ENCODE data around the gene POMT1.
"Not testable (repeated sequence)": the region's sequence is repeated elsewhere in the genome, so short reads cannot be mapped to it uniquely, and the experiment has no call there.

POMT1 gene

GRCh38 chr9:131502781-131503625 lies at the start of gene POMT1:
POMT1 (plus strand) TSS chr9:131502918; CDS start chr9:131504219, 1,301 bp downstream.
- DNase-seq: peak; percentile 95

- no peak for DNase-seq
These were observed 48.7 kb upstream of the POMT1 start for GRCh38 chr9:131454028-131454427.

- not testable (repeated sequence) for DNase-seq
These were observed 47.1 kb upstream of the POMT1 start for GRCh38 chr9:131455655-131456054.

GRCh38 chr9:131457746-131458145 lies 45.0 kb upstream of the POMT1 start:
- DNase-seq: no peak

- no peak for DNase-seq
These were observed 43.7 kb upstream of the POMT1 start for GRCh38 chr9:131459056-131459455.

- DNase-seq: no peak
These were observed 41.6 kb upstream of the POMT1 start for GRCh38 chr9:131461166-131461565.

- DNase-seq: no peak
These were observed 38.2 kb upstream of the POMT1 start for GRCh38 chr9:131464354-131465000.

- no peak for DNase-seq
These were observed 37.3 kb upstream of the POMT1 start for GRCh38 chr9:131465401-131465800.

- no peak for DNase-seq
These were observed 35.3 kb upstream of the POMT1 start for GRCh38 chr9:131467214-131467935.

- no peak for DNase-seq
These were observed 34.7 kb upstream of the POMT1 start for GRCh38 chr9:131468031-131468430.

- DNase-seq: no peak
These were observed 33.4 kb upstream of the POMT1 start for GRCh38 chr9:131469356-131469755.

GRCh38 chr9:131469951-131470350 lies 32.8 kb upstream of the POMT1 start:
- DNase-seq: no peak

GRCh38 chr9:131470581-131470991 lies 32.1 kb upstream of the POMT1 start:
- DNase-seq: no peak

- not testable (repeated sequence) for DNase-seq
These were observed 30.6 kb upstream of the POMT1 start for GRCh38 chr9:131472085-131472484.

GRCh38 chr9:131473198-131473885 lies 29.4 kb upstream of the POMT1 start:
- no peak for DNase-seq

- no peak for DNase-seq
These were observed 28.8 kb upstream of the POMT1 start for GRCh38 chr9:131473891-131474290.

- no peak for DNase-seq
These were observed 28.0 kb upstream of the POMT1 start for GRCh38 chr9:131474711-131475110.

- no peak for DNase-seq
These were observed 27.4 kb upstream of the POMT1 start for GRCh38 chr9:131475111-131475955.

- no peak for DNase-seq
These were observed 26.6 kb upstream of the POMT1 start for GRCh38 chr9:131475956-131476776.

- DNase-seq: no peak
These were observed 25.9 kb upstream of the POMT1 start for GRCh38 chr9:131476777-131477345.

- no peak for DNase-seq
These were observed 25.4 kb upstream of the POMT1 start for GRCh38 chr9:131477367-131477766.
